GM18858 (cell line): ENCODE data around the gene RAD54L.
"Not testable (repeated sequence)": the region's sequence is repeated elsewhere in the genome, so short reads cannot be mapped to it uniquely, and the experiment has no call there.

Source experiments
- ATAC-seq: cut with Tn5 transposase; IDR thresholded peaks from one replicate; pipeline ENCODE4 v1.9.1; 2021; ENCODE audit not compliant: unreplicated experiment

RAD54L gene

DNA sequence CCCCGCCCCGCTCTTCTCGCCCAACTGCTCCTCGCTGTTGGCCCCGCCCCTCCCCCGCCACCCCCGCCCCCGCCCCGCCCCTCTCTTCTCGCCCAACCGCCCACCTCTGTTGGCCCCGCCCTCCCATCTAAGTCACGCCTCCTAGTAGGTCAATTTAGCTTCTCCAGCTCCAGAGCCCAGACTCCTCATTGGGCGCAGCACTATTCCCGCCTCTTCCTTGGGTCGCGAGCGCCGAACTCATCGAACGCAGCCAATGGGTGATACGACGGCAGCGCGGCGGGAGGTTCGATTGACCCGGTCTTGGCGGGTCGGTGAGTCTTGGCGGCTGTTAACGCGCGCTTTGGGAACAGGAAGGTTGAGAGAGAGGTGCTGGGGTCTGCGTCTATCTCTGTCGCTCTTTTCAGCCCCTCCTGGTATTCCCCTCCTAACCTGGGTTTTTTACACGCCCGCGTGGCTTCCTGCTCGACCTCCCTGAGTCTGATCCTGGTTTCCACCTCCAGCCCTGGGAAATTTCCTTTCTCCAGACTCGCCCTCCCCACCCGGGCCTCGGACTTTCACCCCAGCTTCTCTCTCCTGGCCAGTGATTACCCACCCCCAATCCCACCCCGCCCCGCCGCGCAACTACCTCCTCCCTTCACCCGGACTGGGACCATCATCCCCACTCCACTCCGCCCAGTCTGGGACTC lies at the start of gene RAD54L:
TSS of gene RAD54L (plus strand) at position 328 of the 686 bp plus-strand sequence. CDS start 643 bp downstream, outside the sequence.
- peak; percentile 88 for ATAC-seq

DNA sequence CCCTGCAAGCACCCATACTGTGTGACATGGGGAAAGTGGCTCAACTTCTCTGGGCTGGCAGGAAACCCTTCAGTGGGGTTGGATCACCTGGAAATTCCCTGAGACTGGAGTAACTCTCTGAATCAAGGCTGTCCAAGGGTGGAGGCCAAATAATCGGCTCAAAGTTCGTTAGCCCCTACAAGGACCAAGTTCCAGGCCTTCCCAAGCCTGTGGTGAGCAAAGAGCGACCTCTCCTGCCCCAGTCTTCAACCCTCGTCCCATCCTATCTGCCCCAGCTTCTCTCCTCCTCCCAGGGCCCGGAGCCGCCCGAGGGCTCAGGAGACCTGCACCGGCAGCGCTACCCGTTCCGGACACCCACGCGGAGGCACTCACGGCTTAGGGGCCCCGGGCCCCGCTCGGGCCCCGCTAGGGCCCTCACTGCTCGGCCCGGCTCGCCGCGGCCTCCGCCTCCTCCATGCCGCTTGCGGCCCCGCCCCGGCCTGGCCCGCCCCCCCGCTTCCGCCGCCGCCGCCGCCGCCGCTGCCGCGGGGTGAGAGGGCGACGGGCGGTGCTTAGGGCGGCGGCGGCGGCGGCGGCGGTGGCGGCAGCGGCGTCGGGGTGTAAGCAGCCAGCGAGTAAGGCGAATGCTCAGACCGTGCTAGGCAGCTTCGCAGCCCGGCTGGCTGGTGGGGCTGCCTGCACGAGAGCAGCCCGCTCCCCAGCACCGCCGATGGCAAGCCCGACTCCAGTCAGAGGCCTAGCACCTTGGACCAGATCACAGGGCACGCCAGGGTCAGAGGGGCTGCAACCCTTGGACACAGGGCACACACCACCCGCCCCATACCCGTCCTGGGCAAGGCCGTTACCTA lies 49.4 kb upstream of the RAD54L start, which contains the start of gene POMGNT1:
TSS of gene POMGNT1 (minus strand) at position 471 of the 848 bp plus-strand sequence. CDS start 613 bp downstream, outside the sequence.
- ATAC-seq = peak; percentile 77

DNA sequence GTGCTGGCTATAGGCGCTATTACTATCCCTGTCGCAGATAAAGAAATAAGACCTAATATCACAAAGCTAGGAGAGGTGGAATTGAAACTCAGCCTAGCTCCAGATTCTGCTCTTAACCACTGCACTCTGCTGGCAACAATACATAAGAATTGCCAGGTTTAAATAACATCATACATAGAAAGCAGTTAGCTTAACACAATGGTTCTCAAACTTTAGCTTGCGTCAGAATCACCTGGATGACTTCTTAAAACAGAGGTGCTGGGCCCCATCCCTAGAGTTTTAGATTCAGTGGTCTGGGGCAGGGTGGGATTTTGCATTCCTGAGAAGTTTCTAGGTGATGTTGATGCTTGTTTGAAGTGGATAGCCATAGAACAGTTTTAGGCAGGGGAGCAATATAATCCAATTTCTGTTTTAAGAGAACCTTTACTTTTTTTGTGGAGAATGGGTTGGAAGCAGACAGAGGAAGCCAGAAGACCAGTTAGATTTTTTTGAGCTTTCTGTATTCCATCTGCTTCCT lies 48.3 kb upstream of the RAD54L start:
- ATAC-seq = no peak

DNA sequence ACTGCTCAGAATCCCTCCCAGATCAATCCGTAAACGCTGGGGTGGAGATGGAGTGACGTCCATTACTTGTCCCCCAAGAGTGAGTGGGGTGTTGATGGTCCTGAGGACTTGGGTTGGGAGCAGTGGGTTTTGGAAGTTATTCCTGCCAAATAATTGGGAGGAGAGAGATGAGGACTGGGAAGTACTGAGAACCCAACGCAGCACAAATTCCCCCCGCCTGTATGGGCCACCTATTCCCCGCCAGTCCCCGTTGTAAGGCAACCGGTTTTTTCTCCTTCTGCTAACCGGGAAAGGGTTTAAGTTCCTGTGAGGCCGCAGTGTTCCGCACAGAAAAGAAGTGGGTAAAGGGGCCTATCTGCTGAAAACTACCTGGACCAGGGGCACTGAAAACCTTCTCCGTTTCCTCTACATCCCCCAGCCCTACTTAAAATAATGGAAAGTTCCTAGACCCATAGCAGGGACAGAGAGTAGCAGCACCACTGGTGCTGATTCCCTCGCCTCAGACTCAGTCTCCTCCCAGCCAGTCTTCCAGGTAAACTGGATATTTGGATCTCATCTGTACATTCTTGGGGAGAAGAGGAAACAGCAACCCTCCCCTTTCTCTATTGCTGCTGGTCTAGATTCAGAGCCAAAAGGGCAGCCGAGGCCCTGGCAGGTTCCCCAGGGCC lies 43.7 kb upstream of the RAD54L start:
- no peak for ATAC-seq

DNA sequence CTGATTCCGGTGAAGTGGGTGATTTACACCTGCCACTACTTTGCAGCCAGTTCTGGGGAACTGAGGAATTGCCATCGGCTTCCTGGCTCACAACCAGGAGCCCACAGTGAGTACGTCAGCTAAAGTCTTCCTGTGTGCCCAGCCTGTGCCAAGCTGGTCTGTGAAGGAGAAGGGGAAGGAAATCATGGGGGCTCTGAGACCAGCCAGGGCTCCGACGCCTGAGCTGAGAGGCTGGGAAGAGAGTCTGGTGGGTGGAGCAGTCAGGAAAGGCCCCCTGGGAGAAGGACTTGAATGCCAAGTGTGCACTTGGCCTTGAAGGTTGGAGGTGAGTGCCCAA lies 43.2 kb upstream of the RAD54L start:
- ATAC-seq = no peak

DNA sequence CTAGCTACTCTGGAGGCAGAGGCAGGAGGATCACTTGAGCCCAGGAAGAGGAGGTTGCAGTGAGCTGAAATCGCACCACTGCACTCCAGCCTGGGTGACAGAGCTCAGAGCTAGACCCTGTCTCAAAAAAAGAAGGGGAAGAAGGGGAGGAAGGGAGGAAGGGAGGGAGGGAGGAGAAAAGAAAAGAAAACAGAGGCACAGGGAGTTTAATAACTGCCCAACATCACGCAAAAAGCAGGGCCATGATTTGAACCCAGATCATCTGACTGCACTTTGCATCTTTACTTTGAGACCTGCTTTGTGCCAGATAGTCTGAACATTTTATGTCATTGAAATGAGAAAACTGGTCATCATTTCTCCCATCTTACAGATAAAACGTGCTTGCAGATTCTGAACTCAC lies 42.4 kb upstream of the RAD54L start:
- ATAC-seq = no peak

DNA sequence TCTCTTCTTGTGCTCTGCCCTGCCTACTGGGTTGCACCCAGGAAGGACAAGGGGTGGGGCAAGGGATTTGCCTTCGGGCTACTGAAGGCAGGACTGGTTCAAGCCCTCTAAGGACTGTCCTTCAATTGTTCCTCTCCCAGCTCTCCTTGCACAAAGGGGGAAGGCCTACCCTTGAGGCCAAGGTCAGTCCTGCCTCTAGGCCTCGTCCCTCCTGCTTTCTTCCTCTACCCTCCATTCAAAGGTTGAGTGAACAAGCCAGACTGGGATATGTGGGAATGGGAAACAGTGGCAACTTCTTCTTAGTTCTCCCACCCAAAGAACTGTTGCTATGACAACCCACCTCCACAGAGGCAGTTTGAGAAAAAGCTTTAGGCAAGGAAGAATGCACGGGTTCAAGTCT lies 41.8 kb upstream of the RAD54L start:
- no peak for ATAC-seq

DNA sequence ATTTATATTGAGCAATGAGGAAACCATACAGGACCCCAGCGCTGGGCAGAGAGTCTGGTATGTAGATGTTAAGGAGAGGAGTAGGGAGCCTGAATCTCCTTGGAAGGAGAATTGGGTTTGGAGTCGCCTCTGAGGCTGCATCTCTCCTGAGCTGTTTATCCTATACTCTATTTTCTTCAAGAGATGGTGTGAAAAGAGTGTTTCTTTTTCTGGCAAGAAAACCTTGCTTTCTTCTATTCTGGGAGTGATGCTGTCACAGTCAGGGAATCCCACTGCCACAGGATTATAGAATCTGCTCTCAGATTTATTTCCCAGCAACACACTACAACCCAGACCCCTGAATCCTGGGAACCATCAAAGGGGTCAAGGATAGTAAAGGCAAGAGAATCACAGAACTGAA lies 41.2 kb upstream of the RAD54L start:
- ATAC-seq = no peak

DNA sequence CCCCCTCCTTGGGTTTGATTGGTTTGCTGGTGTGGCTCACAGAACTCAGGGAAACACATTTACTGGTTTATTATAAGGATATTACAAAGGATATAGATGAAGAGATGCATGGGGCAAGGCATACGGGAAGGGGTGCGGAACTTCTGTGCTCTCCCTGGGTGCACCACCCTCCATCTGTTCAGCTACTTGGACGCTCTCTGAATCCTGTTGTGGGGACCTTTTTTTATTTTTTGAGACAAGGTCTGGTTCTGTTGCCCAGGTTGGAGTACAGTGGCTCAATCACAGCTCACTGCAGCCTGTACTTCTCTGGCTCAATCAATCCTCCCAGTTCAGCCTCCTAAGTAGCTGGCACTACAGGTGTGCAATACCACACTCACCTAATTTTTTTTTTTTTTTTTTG lies 37.0 kb upstream of the RAD54L start:
- ATAC-seq = no peak

DNA sequence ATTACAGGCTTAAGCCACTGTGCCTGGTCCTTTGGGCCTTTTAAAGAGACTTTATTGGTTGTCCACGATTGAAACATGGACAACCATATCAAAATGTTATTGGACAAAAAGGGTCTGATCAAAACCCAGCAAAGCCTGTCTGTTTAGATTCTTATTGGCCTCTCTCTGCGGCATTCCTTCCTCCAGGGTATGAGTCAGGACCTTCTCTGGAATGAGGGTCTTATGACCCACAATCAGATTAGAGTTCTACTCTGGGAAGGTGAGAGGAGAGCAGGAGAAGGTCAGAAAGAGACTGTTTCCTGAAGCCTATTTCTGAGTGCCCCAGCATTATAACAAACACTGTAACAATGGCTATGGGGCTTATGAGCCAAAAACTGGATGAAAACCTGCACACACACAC lies 36.5 kb upstream of the RAD54L start:
- ATAC-seq = no peak

DNA sequence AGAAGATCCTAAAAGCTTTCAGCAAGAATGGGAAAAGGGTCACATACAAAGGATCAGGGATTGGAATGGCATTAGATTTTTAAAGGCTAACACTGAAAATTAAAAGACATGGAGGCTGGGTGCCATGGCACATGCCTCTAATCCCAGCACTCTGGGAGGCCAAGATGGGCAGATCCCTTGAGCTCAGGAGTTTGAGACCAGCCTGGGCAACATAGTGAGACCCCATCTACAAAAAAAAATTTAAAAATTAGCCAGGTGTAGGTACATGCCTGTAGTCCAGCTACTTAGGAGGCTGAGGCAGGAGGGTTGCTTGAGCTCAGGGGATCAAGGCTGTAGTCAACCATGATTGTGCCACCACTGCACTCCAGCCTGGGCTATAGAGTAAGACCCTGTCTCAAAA lies 32.1 kb upstream of the RAD54L start:
- no peak for ATAC-seq

DNA sequence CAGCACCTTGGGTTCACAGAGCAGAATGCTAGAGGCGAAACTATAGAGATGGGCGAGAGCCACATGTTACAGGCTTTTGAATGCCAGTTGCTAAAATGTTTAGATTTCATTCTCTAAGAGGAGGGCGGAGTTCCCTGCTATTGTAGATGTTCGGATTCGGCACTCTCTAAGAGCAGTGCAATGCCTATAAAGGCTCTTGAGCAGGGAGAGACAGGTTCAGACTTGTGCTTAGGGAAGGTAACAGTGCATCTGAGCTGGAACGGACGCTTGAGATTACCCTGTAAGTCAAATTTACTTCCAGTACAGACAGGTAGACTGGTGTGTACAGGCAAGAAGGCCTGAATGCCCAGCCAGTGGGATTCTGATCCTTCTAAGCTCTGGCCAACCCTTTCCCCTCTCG lies 29.1 kb upstream of the RAD54L start:
- no peak for ATAC-seq

DNA sequence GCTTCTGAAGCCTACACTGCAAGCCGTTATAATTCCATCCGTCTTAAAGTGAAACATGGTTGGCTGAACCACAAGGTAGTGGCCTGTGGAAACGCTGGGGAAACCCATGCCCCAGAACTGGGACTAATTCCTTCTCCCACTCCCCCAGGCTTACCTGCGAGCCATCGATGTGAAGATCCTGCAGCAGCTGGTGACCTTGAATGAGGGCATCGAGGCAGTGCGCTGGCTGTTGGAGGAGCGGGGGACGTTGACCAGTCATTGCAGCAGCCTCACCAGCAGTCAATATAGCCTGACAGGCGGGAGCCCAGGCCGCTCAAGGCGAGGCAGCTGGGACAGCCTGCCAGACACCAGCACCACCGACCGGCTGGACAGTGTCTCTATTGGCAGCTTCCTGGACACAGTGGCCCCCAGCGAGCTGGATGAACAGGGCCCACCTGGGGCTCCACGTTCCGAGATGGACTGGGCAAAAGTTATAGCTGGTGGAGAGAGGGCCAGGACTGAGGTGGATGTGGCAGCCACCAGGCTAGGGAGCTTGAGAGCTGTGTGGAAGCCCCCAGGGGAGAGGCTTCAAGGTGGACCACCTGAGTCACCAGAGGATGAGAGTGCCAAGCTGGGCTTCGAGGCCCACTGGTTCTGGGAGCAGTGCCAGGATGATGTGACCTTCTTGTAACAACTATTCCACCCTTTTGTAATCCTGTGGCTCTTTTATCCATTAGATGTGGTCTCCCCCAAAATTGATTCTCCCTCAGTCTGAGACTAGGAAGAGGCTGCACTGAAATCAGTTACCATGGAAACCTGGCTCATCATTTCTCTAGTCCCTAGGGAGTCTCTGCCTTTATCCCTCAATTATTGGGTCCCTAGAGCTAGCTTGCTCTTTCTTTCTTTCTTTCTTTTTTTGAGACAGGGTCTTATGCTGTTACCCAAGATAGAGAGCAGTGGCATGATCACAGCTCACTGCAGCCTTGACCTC lies 27.7 kb upstream of the RAD54L start:
- no peak for ATAC-seq

DNA sequence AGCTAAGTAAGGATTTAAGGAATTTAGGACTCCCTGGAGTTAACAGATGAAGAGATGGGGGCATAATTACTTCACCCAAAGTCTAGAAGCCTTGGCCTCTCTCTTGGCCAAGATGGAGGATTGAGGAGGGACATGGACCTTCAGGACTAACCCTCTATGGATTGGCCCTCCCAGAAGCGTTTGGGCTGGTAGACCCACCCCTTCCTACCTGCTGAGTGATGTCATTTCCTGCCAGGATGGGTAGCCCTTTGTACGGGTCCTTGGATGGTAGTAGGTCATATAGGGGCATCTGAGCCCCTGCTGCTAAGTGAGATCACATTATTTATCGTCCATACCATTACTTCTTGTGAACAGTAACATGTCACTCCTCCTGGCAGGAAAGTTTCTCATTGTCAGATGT lies 26.8 kb upstream of the RAD54L start:
- ATAC-seq = no peak

DNA sequence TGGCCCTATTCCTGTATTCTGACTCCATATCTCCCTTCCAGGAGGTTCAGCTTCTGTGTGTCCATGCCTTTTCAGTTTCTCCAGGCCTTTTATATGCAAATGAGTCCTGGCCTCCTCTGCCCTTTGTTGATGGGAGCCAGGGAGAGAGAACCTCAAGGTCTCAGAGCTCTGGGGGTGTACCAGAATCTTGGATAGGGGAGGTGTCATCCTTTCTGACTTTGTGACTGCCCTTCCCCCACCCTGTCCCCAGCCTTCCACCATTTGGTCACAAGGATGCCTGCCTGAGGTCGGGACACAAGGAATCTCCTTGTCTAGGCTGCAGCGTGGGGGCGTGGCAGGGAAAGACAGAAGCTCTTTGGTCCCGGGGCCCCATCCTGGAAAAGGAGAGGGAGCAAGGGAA lies 25.8 kb upstream of the RAD54L start:
- no peak for ATAC-seq

DNA sequence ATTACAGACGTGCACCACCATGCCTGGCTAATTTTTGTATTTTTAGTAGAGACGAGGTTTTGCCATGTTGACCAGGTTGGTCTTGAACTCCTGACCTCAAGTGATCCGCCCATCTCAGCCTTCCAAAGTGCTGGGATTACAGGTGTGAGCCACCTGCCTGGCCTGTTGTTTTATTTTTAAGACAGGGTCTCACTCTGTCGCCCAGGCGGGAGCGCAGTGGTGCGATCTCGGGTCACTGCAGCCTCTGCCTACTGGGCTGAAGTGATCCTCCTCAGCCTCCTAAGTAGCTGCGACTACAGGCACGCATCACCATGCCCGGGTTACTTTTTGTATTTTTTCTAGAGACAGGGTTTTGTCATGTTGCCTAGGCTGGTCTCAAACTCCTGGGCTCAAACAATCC lies 24.5 kb upstream of the RAD54L start:
- ATAC-seq = not testable (repeated sequence)

DNA sequence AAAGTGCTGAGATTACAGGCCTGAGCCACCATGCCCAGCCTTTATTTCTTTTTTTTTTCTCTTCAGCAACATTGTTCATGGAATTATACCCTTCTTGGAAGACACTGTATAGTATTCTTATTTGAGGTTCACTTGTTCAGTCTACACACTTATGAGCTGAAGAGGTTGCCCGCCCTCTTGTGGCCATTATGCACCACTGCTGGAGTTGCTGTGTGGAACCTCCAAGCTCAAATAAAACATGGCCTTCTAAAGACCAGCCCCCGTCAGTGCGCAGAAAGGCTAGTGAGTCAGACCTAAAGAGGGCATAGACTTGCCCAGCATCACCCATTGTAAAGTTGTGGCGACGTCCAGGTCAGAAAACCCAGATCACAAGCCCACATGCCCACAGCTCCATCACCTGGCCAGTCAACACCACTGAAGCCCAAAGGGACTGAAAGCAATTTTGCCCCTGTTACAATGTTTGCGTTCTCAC lies 24.1 kb upstream of the RAD54L start:
- no peak for ATAC-seq

DNA sequence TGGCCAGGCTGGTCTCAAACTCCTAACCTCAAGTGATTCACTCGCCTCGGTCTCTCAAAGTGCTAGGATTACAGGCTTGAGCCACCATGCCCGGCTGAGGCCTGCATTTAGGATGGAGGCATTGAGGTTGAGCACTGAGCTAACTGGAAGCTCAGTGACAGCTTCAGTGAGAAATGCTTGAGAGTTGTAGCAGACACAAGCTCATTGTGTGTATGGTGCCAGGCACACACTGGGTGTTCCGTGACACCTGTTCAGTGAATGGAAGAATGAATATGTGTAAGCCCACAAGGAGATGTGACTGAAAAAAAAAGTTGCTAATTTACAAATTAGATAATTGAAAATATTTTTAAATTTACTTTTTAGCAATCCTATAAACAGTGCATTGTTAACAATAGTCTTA lies 22.6 kb upstream of the RAD54L start:
- no peak for ATAC-seq

DNA sequence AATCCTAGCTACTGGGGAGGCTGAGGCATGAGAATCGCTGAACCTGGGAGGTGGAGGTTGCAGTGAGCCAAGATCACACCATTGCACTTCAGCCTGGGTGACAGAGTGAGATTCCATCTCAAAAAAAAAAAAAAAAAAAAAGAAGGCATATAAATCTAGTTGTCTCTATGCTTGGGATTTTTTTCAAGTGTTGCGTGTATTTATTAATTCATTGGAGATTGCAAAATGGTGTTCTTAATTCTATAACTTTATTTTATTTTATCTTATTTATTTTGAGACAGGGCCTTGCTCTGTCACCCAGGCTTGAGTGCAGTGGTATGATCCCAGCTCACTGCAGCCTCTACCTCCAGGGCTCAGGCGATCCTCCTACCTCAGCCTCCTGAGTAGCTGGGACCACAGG lies 16.3 kb upstream of the RAD54L start:
- ATAC-seq = not testable (repeated sequence)

DNA sequence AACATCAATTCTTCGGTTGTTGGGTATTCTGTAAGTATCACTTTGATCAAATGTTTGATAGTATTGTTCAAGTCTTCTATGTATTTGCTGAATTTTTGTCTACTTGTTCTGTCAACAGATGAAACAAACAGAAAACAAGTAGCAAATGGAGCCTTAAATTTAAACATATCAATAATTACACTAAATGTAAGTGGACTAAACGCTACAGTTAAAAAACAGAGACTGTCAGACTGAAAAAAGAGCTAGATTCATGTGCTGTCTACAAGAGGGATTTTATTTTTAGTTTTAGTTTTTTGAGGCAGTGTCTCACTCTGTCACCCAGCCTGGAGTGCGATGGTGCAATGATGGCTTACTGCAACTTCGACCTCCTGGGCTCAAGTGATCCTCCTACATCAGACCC lies 10.7 kb upstream of the RAD54L start:
- no peak for ATAC-seq
